GM21529 (cell line): ENCODE results near the gene LRRC75A.

Source experiments
- ATAC-seq: cut with Tn5 transposase; IDR thresholded peaks from one replicate; pipeline ENCODE4 v1.9.1; 2021; ENCODE audit not compliant: unreplicated experiment

The LRRC75A gene

GRCh38 chr17:16473044-16474011 is 18.7 kb downstream of the LRRC75A start:
- ATAC-seq, result no peak

- ATAC-seq, result no peak
These were observed 19.5 kb downstream of the LRRC75A start for GRCh38 chr17:16472539-16472938.

- ATAC-seq, result no peak
These were observed 20.7 kb downstream of the LRRC75A start for GRCh38 chr17:16471295-16471694.

- no peak for ATAC-seq
These were observed 21.7 kb downstream of the LRRC75A start for GRCh38 chr17:16470265-16470664.

- no peak for ATAC-seq
These were observed 23.5 kb downstream of the LRRC75A start for GRCh38 chr17:16468428-16468992.

GRCh38 chr17:16467886-16468285 is 24.1 kb downstream of the LRRC75A start:
- ATAC-seq, result no peak

- no peak for ATAC-seq
These were observed 24.9 kb downstream of the LRRC75A start for GRCh38 chr17:16467044-16467443.

- no peak for ATAC-seq
These were observed 25.6 kb downstream of the LRRC75A start for GRCh38 chr17:16466407-16466806.

GRCh38 chr17:16465861-16466338 is 26.1 kb downstream of the LRRC75A start:
- no peak for ATAC-seq

GRCh38 chr17:16465052-16465312 is 27.0 kb downstream of the LRRC75A start:
- ATAC-seq, result no peak

GRCh38 chr17:16464303-16465051 is 27.5 kb downstream of the LRRC75A start:
- no peak for ATAC-seq

- no peak for ATAC-seq
These were observed 28.4 kb downstream of the LRRC75A start for GRCh38 chr17:16463358-16464302.

GRCh38 chr17:16462070-16462864 is 29.7 kb downstream of the LRRC75A start:
- no peak for ATAC-seq

GRCh38 chr17:16461606-16461866 is 30.5 kb downstream of the LRRC75A start:
- no peak for ATAC-seq

GRCh38 chr17:16460796-16461605 is 31.0 kb downstream of the LRRC75A start:
- ATAC-seq, result no peak

- ATAC-seq, result no peak
These were observed 32.0 kb downstream of the LRRC75A start for GRCh38 chr17:16459855-16460550.

- no peak for ATAC-seq
These were observed 32.7 kb downstream of the LRRC75A start for GRCh38 chr17:16459271-16459670.

- no peak for ATAC-seq
These were observed 35.2 kb downstream of the LRRC75A start for GRCh38 chr17:16456742-16457316.
